Measurements from ENCODE around the gene MRAP.

DNA sequence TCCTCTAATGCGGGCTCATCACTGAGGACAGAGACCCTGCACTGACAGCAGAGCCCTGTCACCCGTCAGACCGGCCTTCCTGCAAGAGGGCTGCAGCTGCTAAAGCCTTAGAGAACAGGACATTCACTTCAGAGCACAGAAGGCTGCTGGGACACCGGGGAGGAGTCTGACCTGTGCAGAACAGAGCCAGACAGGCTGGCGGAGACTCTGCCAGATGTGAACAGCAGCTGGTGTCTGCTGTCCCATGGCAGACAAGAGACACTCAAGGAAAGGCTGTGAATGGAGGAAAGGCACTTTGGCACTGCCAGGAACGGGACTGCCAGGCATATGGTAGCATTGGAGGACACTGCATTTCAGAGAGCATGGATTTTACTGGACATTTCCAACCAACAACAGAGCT is 21.4 kb downstream of the MRAP start:
- TF ChIP-seq, protein P1, sequence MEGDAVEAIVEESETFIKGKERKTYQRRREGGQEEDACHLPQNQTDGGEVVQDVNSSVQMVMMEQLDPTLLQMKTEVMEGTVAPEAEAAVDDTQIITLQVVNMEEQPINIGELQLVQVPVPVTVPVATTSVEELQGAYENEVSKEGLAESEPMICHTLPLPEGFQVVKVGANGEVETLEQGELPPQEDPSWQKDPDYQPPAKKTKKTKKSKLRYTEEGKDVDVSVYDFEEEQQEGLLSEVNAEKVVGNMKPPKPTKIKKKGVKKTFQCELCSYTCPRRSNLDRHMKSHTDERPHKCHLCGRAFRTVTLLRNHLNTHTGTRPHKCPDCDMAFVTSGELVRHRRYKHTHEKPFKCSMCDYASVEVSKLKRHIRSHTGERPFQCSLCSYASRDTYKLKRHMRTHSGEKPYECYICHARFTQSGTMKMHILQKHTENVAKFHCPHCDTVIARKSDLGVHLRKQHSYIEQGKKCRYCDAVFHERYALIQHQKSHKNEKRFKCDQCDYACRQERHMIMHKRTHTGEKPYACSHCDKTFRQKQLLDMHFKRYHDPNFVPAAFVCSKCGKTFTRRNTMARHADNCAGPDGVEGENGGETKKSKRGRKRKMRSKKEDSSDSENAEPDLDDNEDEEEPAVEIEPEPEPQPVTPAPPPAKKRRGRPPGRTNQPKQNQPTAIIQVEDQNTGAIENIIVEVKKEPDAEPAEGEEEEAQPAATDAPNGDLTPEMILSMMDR (IDR thresholded peaks at IDR 0.05; ENCODE audit: poor library complexity, severe bottlenecking), result no peak
- TF ChIP-seq EZH2 (IDR thresholded peaks at IDR 0.05; ENCODE audit: borderline replicate concordance, insufficient read depth, low read length, poor library complexity, severe bottlenecking) (no peak), EP300 (conservative IDR thresholded peaks at IDR 0.05; ENCODE audit: poor library complexity, severe bottlenecking) (no peak), POLR2AphosphoS5 (IDR thresholded peaks at IDR 0.05) (no peak), MXI1 (conservative IDR thresholded peaks at IDR 0.05; ENCODE audit: poor library complexity, severe bottlenecking) (no peak), RAD21 (conservative IDR thresholded peaks at IDR 0.05) (no peak), SMC3 (conservative IDR thresholded peaks at IDR 0.05; ENCODE audit: poor library complexity) (no peak), TAF1 (IDR thresholded peaks at IDR 0.05; ENCODE audit: low read depth) (no peak)
- TF ChIP-seq, protein P2, sequence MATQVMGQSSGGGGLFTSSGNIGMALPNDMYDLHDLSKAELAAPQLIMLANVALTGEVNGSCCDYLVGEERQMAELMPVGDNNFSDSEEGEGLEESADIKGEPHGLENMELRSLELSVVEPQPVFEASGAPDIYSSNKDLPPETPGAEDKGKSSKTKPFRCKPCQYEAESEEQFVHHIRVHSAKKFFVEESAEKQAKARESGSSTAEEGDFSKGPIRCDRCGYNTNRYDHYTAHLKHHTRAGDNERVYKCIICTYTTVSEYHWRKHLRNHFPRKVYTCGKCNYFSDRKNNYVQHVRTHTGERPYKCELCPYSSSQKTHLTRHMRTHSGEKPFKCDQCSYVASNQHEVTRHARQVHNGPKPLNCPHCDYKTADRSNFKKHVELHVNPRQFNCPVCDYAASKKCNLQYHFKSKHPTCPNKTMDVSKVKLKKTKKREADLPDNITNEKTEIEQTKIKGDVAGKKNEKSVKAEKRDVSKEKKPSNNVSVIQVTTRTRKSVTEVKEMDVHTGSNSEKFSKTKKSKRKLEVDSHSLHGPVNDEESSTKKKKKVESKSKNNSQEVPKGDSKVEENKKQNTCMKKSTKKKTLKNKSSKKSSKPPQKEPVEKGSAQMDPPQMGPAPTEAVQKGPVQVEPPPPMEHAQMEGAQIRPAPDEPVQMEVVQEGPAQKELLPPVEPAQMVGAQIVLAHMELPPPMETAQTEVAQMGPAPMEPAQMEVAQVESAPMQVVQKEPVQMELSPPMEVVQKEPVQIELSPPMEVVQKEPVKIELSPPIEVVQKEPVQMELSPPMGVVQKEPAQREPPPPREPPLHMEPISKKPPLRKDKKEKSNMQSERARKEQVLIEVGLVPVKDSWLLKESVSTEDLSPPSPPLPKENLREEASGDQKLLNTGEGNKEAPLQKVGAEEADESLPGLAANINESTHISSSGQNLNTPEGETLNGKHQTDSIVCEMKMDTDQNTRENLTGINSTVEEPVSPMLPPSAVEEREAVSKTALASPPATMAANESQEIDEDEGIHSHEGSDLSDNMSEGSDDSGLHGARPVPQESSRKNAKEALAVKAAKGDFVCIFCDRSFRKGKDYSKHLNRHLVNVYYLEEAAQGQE (IDR thresholded peaks at IDR 0.05; ENCODE audit: borderline replicate concordance), result no peak

Data from neural cell (in vitro differentiated cells).